IPS-11a (cell line): ENCODE measurements around the gene SHBG.
A peak's percentile ranks its signal among the peaks of the same experiment; 100 is the strongest.
"Not testable (repeated sequence)": the region's sequence is repeated elsewhere in the genome, so short reads cannot be mapped to it uniquely, and the experiment has no call there.

Source experiments
- H3K4me3 ChIP-seq: one replicate; pipeline ENCODE4 v1.5.1; 2013; ENCODE audit warnings: low read depth, low read length, control low read depth

Gene SHBG

GRCh38 chr17:7629939-7630571, at the start of gene SHBG:
TSS of gene SHBG (plus strand) at chr17:7630135. CDS start at chr17:7630173, 38 bp downstream.
- H3K4me3 ChIP-seq, result no peak within 1 kb of the TSS

GRCh38 chr17:7580604-7581575, 49.0 kb upstream of the SHBG start:
- H3K4me3 ChIP-seq, result no peak overlapping the region

- H3K4me3 ChIP-seq, result no peak overlapping the region
Observed at GRCh38 chr17:7582396-7583252, 47.3 kb upstream of the SHBG start.

GRCh38 chr17:7583253-7584109, 46.5 kb upstream of the SHBG start, which contains the start of gene MPDU1:
TSS of gene MPDU1 (plus strand) at chr17:7583852. CDS start at chr17:7583863, 11 bp downstream.
- H3K4me3 ChIP-seq, result peak within 1 kb of the TSS; percentile 94

- no peak overlapping the region for H3K4me3 ChIP-seq
Observed at GRCh38 chr17:7586673-7587419, 43.1 kb upstream of the SHBG start.

- H3K4me3 ChIP-seq, result no peak overlapping the region
Observed at GRCh38 chr17:7587420-7588151, 42.3 kb upstream of the SHBG start.

- peak overlapping the region; percentile 81 for H3K4me3 ChIP-seq
Observed at GRCh38 chr17:7588553-7589203, 41.3 kb upstream of the SHBG start.

GRCh38 chr17:7589204-7589868, 40.6 kb upstream of the SHBG start:
- H3K4me3 ChIP-seq, result peak overlapping the region; percentile 81

- peak within 1 kb of the TSS; percentile 81 for H3K4me3 ChIP-seq
Observed at GRCh38 chr17:7589891-7590691, 39.8 kb upstream of the SHBG start, which contains the start of gene SOX15. TSS of gene SOX15 (minus strand) at chr17:7590094. CDS start at chr17:7589676, 418 bp downstream.

GRCh38 chr17:7590743-7591142, 39.2 kb upstream of the SHBG start:
- no peak overlapping the region for H3K4me3 ChIP-seq

GRCh38 chr17:7591596-7591995, 38.3 kb upstream of the SHBG start:
- H3K4me3 ChIP-seq, result no peak overlapping the region

GRCh38 chr17:7592422-7593021, 37.4 kb upstream of the SHBG start:
- H3K4me3 ChIP-seq, result no peak overlapping the region

- H3K4me3 ChIP-seq, result no peak overlapping the region
Observed at GRCh38 chr17:7593296-7593695, 36.6 kb upstream of the SHBG start.

GRCh38 chr17:7597561-7597960, 32.4 kb upstream of the SHBG start:
- not testable (repeated sequence) for H3K4me3 ChIP-seq

GRCh38 chr17:7606280-7606679, 23.7 kb upstream of the SHBG start:
- no peak overlapping the region for H3K4me3 ChIP-seq

- no peak overlapping the region for H3K4me3 ChIP-seq
Observed at GRCh38 chr17:7610641-7611040, 19.3 kb upstream of the SHBG start.
